NCI-H510A treated with DMSO at 0.1 percent for 48 hours (cell line): ENCODE data around the gene FAM118B.

Source experiments
- DNase-seq: peaks from one replicate; lab custom pipeline; 2025; lab: John Stamatoyannopoulos, UW

The FAM118B gene

DNA sequence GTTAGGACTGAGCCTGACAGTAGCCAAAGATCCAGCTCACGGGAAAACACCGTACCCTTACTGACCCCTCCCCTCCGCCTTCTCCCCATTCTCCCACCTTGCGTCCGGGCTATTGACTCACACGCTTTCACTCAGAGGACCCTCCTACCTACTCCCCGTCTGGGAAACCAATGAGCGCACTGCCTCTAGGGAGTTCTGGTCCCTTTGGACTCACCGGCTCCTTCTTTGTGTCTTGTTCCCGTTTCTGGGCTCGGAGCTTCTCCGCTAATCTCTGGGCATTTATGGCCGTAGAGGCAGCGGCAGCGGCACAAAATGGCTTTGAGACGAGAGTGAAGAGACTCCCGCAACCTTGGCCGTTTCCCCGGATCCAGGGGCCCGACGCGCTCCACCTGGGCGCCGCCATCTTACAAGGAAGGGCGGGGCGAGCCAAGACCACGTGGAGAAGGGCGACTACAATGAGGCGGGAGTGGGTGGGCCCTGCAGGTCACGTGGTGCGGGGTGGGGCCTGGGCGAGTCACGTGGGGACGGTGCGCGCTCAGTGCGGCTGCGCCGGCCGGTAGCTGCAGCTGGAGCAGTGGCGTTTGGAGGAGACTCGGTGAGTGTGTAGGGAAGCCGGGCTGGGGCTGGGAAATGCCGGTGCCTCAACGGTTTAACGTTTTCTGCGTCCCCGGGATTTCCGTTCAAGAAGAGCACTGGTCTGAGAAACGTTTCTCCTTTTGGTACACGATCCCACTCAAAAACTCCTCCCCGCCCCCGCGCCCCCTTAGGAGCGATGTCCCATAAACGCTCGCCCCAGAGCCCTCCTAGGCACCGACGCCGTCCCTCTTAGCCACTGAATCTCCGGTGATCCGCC is at the start of gene FAM118B, which contains the start of gene RPUSD4:
Gene FAM118B, plus strand, starts transcription at position 547 of the 853 bp plus-strand sequence. CDS start 23,220 bp downstream, outside the sequence.
Gene RPUSD4, minus strand, starts transcription at position 415 of the 853 bp plus-strand sequence. Its CDS starts 12 bp downstream, at position 403.
- DNase-seq: peak; percentile 94

GRCh38 chr11:126162306-126163030 is 49.1 kb upstream of the FAM118B start:
- DNase-seq: peak; percentile 46

- peak; percentile 40 for DNase-seq
Measured at GRCh38 chr11:126163074-126163700, 48.4 kb upstream of the FAM118B start.

DNA sequence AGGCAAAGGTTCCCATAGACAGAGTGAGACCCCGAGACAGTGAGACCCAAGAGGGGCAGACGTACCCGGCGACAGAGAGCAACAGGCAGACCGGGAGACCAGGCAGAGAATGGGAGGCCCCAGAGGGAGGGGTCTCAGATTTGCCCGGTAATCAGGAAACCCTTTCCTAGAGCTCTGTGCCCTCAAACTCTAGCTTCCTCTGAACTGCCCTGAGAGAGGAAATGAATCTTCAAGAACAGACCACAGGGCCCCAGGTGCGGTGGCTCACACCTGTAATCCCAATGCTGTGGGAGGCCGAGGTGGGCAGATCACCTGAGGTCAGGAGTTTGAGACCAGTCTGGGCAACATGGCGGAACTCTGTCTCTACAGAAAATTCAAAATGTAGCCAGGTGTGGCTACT is 47.8 kb upstream of the FAM118B start:
- DNase-seq: no peak

- no peak for DNase-seq
Measured at GRCh38 chr11:126164781-126165180, 46.8 kb upstream of the FAM118B start.

GRCh38 chr11:126165311-126165720 is 46.3 kb upstream of the FAM118B start:
- peak; percentile 24 for DNase-seq

GRCh38 chr11:126165757-126166156 is 45.8 kb upstream of the FAM118B start:
- DNase-seq: no peak

GRCh38 chr11:126166413-126166812 is 45.2 kb upstream of the FAM118B start:
- no peak for DNase-seq

GRCh38 chr11:126167488-126167887 is 44.1 kb upstream of the FAM118B start:
- DNase-seq: no peak

- DNase-seq: no peak
Measured at GRCh38 chr11:126169291-126169690, 42.3 kb upstream of the FAM118B start.

- DNase-seq: peak; percentile 21
Measured at GRCh38 chr11:126172596-126173038, 39.0 kb upstream of the FAM118B start.

DNA sequence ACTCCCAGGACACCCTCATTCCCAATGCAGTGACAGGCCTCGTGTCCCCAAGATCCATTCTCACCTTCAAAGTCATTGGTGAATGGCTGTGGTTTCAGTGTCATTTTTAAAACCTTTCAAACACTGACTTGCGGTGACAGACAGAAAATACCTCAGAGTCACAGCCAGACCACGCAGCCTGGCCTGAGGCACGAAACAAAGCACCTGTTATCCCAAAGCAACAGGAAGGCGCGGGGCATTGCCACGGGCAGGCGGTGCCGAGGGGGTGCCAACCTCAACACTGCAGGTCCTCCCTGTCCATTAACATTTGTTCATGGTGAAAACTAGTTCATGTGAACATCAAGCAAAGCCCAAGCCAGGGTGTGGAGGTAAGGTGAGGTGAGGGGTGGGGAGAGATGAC is 38.3 kb upstream of the FAM118B start:
- DNase-seq: no peak

GRCh38 chr11:126174816-126175215 is 36.8 kb upstream of the FAM118B start:
- DNase-seq: no peak

GRCh38 chr11:126175393-126175792 is 36.2 kb upstream of the FAM118B start:
- no peak for DNase-seq

GRCh38 chr11:126176853-126177470 is 34.6 kb upstream of the FAM118B start:
- DNase-seq: no peak

DNA sequence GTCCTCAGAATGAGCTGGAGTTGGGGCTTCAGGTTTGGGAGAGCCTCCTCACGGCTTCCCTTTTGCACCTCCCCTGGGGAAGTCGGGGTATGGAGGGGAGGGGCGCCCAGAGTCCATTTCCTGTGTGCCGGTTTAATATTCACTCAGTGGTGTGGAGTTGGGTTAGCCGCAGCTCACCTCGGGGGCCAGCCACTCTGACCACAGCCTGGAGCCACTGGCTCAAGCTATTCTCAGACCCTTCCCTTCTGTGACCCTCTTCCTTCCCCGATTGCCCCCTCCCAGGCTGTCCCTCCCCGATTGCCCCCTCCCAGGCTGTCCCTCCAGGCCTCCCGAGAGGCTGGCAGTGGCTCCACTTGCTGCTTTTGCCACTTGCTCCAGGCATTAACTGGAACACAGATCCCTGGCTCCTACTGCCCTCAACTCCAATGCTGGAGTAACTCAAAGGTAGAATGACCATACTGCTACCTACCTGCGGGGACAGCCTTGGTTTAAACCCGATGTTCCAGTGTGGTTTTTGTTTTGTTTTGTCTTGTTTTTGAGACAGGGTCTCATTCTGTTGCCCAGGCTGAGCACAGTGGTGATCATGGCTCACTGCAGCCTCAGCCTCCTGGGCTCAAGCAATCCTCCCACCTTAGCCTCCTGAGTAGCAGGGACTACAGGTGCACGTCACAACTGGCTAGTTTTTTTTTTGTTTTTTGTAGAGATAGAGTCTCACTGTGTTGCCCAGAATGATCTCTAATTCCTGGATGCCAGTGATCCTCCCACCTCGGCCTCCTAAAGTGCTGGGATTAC is 29.4 kb upstream of the FAM118B start:
- DNase-seq: no peak

DNA sequence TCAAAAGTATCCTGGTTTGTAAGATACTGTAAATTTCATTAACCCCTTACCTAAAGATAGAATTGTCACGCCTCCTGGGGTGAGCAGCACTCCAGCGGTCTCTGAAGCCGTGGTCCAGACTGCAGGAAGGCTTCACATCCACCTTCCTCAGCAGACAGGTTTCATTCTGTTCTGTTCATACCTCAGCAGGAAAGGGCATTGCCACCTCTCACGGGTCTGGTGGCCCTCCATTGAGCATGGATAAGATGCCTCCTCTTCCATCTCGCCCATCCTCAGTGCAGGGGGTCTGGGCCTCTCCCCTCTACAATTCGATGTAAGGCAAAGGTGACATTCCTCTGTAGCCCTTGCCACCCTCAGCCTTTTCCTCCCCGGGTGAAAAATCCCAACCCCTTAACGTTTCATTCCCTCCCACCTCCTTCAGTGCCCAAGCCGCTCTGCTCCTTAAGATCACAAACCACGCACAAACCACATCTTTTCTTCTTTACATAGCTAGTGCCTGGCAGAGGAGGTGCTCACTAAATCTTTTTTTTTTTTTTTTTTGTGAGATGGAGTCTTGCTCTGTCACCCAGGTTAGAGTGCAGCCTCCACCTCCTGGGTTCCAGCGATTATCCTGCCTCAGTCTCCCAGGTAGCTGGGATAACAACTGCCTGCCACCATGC is 28.7 kb upstream of the FAM118B start:
- DNase-seq: no peak

DNA sequence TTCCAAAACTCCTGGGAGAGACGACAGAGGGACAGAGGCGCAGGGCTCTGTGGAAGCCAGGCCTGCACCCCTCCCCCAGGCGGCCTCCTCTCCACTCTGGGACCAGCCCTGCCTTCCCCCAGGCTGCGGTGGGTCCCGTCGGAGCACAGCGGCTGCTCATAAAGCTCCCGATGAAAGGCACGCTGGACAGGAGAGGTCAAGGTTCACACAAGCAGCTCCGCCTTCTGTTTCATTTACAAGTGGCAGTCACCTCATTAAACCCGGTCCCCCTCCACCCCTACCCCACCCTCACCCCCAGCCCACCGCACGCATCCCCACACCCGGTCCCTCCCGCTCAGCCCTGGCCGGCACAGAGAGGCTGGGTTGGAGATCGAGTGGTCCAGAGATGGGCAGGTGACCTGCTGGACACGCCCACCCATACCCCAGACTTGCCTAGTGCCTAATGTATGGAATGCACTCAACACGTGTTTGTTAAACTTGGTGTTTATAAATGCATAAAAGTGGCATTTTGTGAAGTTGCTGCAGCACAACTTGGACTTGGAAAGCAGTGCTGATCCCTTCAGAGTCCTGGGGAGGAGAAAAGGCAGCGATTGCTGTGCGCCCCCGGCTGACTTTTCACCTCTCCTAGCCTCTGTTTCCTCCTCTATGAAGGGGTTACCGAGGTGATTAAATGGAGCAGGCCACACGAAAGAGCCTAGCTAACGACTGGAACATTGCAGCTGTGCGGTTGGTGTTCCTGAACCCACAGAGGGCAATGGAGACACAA is 26.1 kb upstream of the FAM118B start:
- no peak for DNase-seq

- DNase-seq: no peak
Measured at GRCh38 chr11:126186025-126186698, 25.4 kb upstream of the FAM118B start.
